Keratinocyte (primary cell): ENCODE data around the gene PRICKLE4. TPM values are rescaled to one million over a fixed set of nuclear protein-coding genes. Genes with fewer than 3 reads are reported as not detected.

ENCODE experiments used
- DNase-seq: peaks from one replicate; pipeline ENCODE4 v3.0.0-alpha.2; 2011; ENCODE audit warnings: low read depth, missing footprints, low spot score
- FAIRE-seq: peaks from 2 replicates; lab custom pipeline; 2011; peaks lifted over from hg19 to GRCh38; lab: Jason Lieb, UNC
- H2AFZ ChIP-seq: 2 replicates; pipeline ENCODE4 v1.6.0; 2012; ENCODE audit warnings: low read length, control low read depth, inconsistent platforms; ENCODE audit not compliant: control insufficient read depth
- H3K27ac ChIP-seq: 2 replicates; pipeline ENCODE4 v1.5.1; 2011; ENCODE audit warnings: low read length; ENCODE audit not compliant: control insufficient read depth, insufficient read depth
- H3K27me3 ChIP-seq: 3 replicates; pipeline ENCODE4 v1.6.0; 2011; ENCODE audit warnings: low read length; ENCODE audit not compliant: control insufficient read depth, insufficient read depth; ENCODE audit errors: extremely low read depth
- H3K36me3 ChIP-seq, 2 experiments: 2 replicates in 1 of 2; 3 replicates in 1 of 2; pipeline ENCODE4 v1.5.1; 2011; ENCODE audit warnings: low read length in 2 of 2, mild to moderate bottlenecking in 1 of 2; ENCODE audit not compliant: control insufficient read depth in 2 of 2, insufficient read depth in 2 of 2; ENCODE audit errors: extremely low read depth in 1 of 2
- H3K4me1 ChIP-seq: 3 replicates; pipeline ENCODE4 v1.5.1; 2011; ENCODE audit warnings: low read length; ENCODE audit not compliant: control insufficient read depth, insufficient read depth; ENCODE audit errors: extremely low read depth
- H3K4me2 ChIP-seq: 3 replicates; pipeline ENCODE4 v1.6.0; 2011; ENCODE audit warnings: low read depth, low read length; ENCODE audit not compliant: control insufficient read depth, insufficient read depth; ENCODE audit errors: extremely low read depth
- H3K4me3 ChIP-seq, 3 experiments: fragments of 200-600 bp in 1 of 3; sonication (generic) in 1 of 3; 2 replicates in 2 of 3; 3 replicates in 1 of 3; pipeline ENCODE4 v1.5.1; 2011 to 2016; ENCODE audit warnings: low read length in 3 of 3, mild to moderate bottlenecking in 3 of 3, control low read depth in 2 of 3, inconsistent platforms in 1 of 3, low read depth in 1 of 3, mixed read lengths in 1 of 3, mixed run types in 1 of 3, moderate library complexity in 1 of 3; ENCODE audit not compliant: control insufficient read depth in 2 of 3, insufficient read depth in 2 of 3; ENCODE audit errors: extremely low read depth in 1 of 3
- H3K79me2 ChIP-seq: 2 replicates; pipeline ENCODE4 v1.6.0; 2012; ENCODE audit warnings: low read length; ENCODE audit not compliant: control insufficient read depth, insufficient read depth
- H3K9ac ChIP-seq: 3 replicates; pipeline ENCODE4 v1.6.0; 2011; ENCODE audit warnings: low read length; ENCODE audit not compliant: control insufficient read depth, insufficient read depth; ENCODE audit errors: extremely low read depth
- H3K9me1 ChIP-seq: 3 replicates; pipeline ENCODE4 v1.6.0; 2011; ENCODE audit warnings: low read length; ENCODE audit not compliant: control insufficient read depth, insufficient read depth; ENCODE audit errors: extremely low read depth
- H3K9me3 ChIP-seq: 2 replicates; pipeline ENCODE4 v1.5.1; 2012; ENCODE audit warnings: low read depth, low read length; ENCODE audit not compliant: control insufficient read depth
- H4K20me1 ChIP-seq: 3 replicates; pipeline ENCODE4 v1.6.0; 2011; ENCODE audit warnings: low read length; ENCODE audit not compliant: control insufficient read depth, insufficient read depth; ENCODE audit errors: extremely low read depth
- EZH2 ChIP-seq: IDR thresholded peaks from one replicate; pipeline ENCODE4 v1.6.1; 2012; ENCODE audit warnings: inconsistent platforms, mild to moderate bottlenecking, low read length, moderate library complexity
- dilution Hi-C: fragments of 300-500 bp; cut with MboI; formaldehyde crosslinking; loops from one replicate; pipeline ENCODE4 v1.7.0; 2020; ENCODE audit warnings: low sequenced_read_pairs; ENCODE audit not compliant: extremely low pct_ligation_motif_present
- polyA plus RNA-seq, 5 experiments: library from polyadenylated mRNA; depleted of rRNA in 3 of 5; stranded (reverse) in 3 of 5; stranded (forward) in 1 of 5; unstranded in 1 of 5; fragments of >200 nt; gene quantifications; 1 replicate in 1 of 5; 2 replicates in 3 of 5; 3 replicates in 1 of 5; pipeline versions ENCODE4 v1.2.1 to v1.2.3, GENCODE V29; 2011 to 2012; ENCODE audit warnings: missing spikeins in 2 of 5, low read depth in 1 of 5, low replicate concordance in 1 of 5
- TF ChIP-seq, protein P1 (sequence below), 3 experiments: IDR thresholded peaks in 1 of 3; conservative IDR thresholded peaks in 1 of 3; optimal IDR thresholded peaks in 1 of 3; 2 replicates in 2 of 3; 3 replicates in 1 of 3; pipeline versions ENCODE3 to v1.5.1; 2011; ENCODE audit warnings: low read length in 3 of 3, mild to moderate bottlenecking in 3 of 3, moderate library complexity in 2 of 3, control low read depth in 1 of 3, inconsistent platforms in 1 of 3; ENCODE audit not compliant: insufficient read depth in 2 of 3; ENCODE audit errors: extremely low read depth in 1 of 3

The PRICKLE4 gene
- polyA plus RNA-seq, 1 donor (not counting 4 experiments of a cell fraction or from before 2014, with no cell fraction given), result 0.13 TPM

- no peaks in the 10 kb centered on the region for H4K20me1 ChIP-seq
- DNase-seq, result no peak
- no peaks in the 10 kb centered on the region for H3K27me3 ChIP-seq
- peak overlapping the region; percentile 18 for H3K9ac ChIP-seq
- H3K4me3 ChIP-seq, result peak overlapping the region in 2 of 3 experiments; percentile 0 to 69
- no peak for TF ChIP-seq EZH2
- TF ChIP-seq, protein P1, sequence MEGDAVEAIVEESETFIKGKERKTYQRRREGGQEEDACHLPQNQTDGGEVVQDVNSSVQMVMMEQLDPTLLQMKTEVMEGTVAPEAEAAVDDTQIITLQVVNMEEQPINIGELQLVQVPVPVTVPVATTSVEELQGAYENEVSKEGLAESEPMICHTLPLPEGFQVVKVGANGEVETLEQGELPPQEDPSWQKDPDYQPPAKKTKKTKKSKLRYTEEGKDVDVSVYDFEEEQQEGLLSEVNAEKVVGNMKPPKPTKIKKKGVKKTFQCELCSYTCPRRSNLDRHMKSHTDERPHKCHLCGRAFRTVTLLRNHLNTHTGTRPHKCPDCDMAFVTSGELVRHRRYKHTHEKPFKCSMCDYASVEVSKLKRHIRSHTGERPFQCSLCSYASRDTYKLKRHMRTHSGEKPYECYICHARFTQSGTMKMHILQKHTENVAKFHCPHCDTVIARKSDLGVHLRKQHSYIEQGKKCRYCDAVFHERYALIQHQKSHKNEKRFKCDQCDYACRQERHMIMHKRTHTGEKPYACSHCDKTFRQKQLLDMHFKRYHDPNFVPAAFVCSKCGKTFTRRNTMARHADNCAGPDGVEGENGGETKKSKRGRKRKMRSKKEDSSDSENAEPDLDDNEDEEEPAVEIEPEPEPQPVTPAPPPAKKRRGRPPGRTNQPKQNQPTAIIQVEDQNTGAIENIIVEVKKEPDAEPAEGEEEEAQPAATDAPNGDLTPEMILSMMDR (optimal IDR thresholded peaks at IDR 0.05 in 1 of 3, IDR thresholded peaks at IDR 0.05 in 1 of 3, conservative IDR thresholded peaks at IDR 0.05 in 1 of 3; ENCODE audit: extremely low read depth in 1 of 3, insufficient read depth in 2 of 3, low read length in 3 of 3), result no peak
- H2AFZ ChIP-seq, result no peak overlapping the region
- H3K4me1 ChIP-seq, result peaks cover 35% of the 10 kb centered on the region
- H3K79me2 ChIP-seq, result no peaks in the 10 kb centered on the region
- H3K9me1 ChIP-seq, result no peaks in the 10 kb centered on the region
- dilution Hi-C loops, result no loop called here
- H3K36me3 ChIP-seq, result no peaks in the 10 kb centered on the region
- FAIRE-seq, result no peak
- H3K27ac ChIP-seq, result peak overlapping the region; percentile 23
- no peaks in the 10 kb centered on the region for H3K9me3 ChIP-seq
- peak overlapping the region; percentile 79 for H3K4me2 ChIP-seq
These were observed 47.2 kb upstream of the PRICKLE4 start for GRCh38 chr6:41733360-41733706.

DNA sequence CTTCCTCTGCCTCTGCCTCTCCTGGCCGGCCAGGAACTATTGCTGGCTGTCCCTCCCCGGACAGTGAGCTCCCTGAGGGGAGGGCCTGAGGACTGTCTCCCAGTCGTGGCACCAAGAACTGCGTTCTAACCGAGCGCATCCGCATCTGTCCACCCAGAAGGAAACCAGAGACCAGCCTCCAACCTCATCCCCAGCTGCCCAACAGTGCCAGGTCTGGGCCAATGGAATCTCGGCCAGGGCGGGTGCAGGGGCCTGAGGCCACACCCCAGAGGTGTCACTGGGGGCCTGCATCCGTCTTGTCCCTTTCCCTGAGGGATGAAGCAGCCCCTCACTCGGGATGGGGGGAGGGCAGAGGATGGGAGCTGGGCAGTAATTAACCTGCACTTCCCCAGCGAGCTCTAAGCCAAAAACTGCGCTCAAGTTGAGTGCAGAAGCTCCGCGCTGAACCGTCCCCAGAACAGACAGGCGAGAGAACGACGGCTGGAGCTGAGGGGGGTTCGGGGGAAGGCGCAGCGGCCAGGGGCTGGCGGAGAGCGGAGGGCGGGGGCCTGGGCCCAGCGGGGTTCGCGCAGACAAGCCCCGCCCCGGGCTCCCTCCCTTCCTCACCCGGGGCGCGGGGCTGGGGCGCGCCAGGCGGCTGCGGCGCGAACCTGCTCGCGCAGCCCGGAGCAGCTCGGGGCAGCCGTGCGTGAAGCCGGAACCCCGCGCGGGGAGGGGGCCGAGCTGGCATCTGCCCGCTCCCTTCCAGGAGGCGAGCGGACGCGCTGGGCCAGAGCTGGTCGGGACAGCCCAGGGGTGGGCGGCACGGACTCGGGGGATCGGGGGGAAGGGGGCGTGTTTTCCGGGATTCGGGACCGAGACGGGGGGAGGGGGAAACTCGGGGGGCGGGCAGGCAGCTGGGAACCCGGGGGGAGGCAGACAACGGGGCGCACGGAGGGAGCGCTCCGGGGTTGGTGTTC is 46.6 kb upstream of the PRICKLE4 start:
- peak overlapping the region; percentile 26 for H3K27ac ChIP-seq
- H3K79me2 ChIP-seq, result no peaks in the 10 kb centered on the region
- peaks cover 35% of the 10 kb centered on the region for H3K4me1 ChIP-seq
- dilution Hi-C loops, result no loop called here
- no peak for TF ChIP-seq EZH2
- TF ChIP-seq, protein P1 (optimal IDR thresholded peaks at IDR 0.05 in 1 of 3, IDR thresholded peaks at IDR 0.05 in 1 of 3, conservative IDR thresholded peaks at IDR 0.05 in 1 of 3; ENCODE audit: extremely low read depth in 1 of 3, insufficient read depth in 2 of 3, low read length in 3 of 3), result no peak
- no peaks in the 10 kb centered on the region for H3K27me3 ChIP-seq
- H3K9me3 ChIP-seq, result no peaks in the 10 kb centered on the region
- FAIRE-seq (no peak), DNase-seq (no peak)
- peak overlapping the region; percentile 68 for H2AFZ ChIP-seq
- no peaks in the 10 kb centered on the region for H3K36me3 ChIP-seq
- no peaks in the 10 kb centered on the region for H4K20me1 ChIP-seq
- no peaks in the 10 kb centered on the region for H3K9me1 ChIP-seq
- peak overlapping the region; percentile 79 for H3K4me2 ChIP-seq
- peak overlapping the region; percentile 50 for H3K9ac ChIP-seq
- H3K4me3 ChIP-seq, result peak overlapping the region; percentile 57 to 80 (median 69)
